ENCODE data around the gene HRH4.

HRH4 gene

DNA sequence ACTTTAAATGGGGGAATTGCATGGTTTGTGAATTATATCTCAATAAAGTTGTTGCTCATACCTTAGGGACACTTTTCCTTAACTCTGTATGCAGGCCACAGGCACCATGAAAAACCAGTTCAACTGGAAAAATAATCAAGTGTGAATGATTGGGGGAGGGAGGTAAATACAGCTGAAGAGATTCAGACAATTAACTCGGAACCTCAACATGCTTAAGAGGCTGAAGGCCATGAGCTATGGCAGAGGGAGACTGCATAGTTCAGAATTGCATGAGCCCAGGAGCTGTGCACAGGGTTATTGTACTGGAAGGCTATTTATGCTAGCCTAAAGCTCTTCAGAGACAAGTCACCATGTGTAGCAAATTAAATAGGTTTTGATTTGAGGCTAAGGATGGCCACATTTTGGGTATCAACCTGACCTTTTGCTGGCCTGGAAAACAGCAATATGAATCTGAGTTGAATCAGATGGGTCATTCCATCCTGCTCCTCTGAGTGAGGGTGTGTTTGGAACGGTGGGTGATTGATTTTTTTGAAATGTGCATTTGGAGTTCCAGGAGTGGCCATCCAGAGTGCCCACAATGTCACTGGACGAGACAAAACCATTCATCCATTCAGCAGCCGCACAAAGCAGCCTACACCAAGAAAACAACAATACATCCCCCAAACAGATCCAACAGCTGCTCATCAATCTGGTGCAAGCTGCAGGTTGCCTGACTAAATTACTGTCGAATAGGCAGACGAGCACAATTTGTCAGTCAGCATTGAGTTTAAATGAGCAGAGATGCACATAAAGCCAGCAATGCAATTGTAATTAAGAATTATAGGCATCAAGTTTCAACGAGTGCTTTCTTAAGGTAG lies 42.5 kb downstream of the HRH4 start:
- no peak for DNase-seq (ENCODE audit: low read depth in 1 of 2, low spot score in 1 of 2)

DNA sequence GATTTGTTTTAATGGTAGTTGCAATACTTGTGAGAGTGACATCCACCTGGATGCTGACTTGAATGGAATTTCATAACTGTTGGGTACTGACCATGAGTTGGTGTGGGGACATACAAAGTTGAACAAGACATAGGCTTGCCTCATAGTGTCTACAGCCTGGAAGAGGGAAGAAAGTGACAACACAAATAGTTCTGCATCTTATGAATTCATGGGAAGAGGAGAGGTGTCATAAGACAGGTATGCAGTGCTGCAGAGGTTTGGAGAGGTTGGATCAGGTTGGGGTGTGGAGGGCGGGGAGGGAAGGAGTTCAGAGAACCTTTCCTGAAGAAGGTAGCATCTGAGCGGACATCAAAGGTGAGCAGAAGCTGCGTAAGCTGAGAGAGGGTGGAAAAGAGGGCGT lies 44.0 kb downstream of the HRH4 start:
- DNase-seq (ENCODE audit: low read depth in 1 of 2, low spot score in 1 of 2) = no peak

DNA sequence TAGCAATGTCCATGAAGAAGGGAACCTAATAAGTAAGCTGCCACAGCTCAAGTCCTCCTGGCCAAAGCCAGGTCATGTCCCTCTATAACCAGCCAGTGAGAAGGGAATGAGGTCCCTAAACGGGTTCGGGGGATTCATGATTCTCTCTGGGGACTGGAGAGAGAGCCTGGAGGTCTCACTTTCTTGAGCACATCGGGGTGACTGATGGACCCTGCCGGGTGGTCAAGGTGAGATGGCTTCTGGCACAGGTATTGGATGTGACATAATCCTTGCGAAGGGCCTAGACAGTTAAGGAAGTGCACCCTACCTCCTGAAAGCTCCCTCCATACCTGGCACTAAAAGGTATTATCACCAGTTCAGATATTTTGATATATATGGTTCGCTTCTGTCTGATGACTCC lies 45.7 kb downstream of the HRH4 start:
- no peak for DNase-seq (ENCODE audit: low read depth in 1 of 2, low spot score in 1 of 2)

DNA sequence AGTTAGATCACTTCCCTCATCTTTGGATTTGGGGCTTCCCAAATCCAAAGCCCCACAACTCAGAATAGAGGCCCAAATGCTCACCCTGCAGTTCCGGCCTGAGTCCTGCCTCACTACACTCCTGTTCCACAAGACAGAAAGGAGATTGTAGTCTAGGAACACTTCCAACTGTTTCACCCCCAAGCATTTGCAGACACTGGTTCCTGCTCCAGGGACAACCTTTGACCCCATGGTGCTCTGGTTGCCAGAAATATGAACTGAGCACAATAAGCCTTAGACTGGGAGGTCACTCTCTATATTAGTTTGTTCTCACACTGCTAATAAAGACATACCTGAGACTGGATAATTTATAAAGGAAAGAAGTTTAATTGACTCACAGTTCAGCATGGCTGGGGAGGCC lies 49.0 kb downstream of the HRH4 start:
- DNase-seq (ENCODE audit: low read depth in 1 of 2, low spot score in 1 of 2) = no peak

DNA sequence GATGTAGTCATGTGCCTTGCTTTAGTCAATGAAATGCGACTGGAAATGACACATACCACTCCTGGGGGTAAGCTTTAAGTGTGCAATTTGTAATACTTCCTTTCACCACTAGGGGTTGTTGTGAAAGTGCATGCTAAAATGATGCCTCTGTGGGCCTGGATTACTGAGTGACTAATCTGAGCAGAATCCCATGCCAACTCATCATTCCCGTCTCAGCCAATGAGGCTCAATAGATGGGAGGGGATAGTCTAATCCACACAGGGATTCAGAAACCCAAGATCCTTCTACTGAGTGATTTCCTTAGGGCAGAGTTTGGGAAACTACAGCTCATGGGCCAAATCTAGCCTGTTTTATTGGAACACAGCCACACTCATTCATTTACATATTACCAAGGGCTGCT lies 54.0 kb downstream of the HRH4 start:
- DNase-seq (ENCODE audit: low read depth in 1 of 2, low spot score in 1 of 2) = no peak

DNA sequence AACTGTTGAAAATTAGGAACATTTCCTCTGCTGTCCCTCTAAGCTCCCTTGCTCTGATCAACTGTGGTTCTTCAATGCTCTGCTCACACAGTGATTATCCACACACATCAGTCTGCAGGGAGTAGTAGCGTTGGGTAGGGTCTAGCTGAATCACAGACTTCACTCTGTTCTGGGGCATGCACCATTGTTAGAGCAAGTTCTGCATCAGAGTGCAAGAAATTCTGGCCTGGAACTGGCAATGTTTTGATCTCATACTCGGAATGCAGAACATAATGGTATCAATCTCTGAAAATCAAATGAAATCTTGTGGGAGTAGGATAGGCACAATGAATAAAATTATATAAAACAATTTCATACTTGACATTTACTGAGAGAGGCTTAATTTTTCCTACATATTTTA lies 55.3 kb downstream of the HRH4 start:
- DNase-seq (ENCODE audit: low read depth in 1 of 2, low spot score in 1 of 2) = no peak

DNA sequence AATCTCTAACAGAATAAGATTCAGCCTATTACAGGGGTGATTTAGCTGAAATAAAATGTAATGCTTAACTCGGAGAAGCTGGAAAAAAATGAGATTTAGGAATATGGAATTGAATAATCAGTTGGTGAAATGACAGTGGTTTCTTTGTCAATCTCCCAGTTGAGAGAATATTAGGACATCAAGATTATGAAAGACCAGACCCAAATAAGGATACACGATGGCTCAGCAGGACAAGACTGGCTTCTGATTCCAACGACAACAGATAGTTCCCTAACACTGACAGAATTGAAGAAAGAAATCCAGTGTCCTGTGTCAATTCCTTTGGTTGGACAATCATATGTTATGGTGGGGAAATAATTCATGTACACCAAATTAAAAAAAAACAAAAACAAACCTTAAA lies 55.8 kb downstream of the HRH4 start:
- no peak for DNase-seq (ENCODE audit: low read depth in 1 of 2, low spot score in 1 of 2)

DNA sequence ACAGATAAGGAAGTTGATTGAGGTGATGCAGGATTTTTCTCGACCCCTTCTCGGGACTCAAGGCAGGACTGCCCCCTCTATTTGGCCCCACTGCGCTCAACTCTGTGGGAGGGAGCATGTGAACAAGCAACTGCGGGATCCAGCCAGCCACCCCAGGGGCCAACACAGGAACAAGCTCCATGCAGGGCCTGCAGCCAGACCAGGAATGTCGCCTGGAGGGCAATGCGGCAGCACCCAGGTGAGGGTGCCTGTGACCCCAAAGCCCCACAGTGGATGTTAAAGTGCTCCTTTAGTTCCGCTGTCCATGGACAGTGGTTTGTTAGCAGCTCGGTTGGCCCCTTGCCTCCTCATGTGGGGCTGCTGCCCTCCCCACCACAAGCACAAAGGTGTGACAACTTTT lies 57.1 kb downstream of the HRH4 start:
- DNase-seq (ENCODE audit: low read depth in 1 of 2, low spot score in 1 of 2) = no peak

DNA sequence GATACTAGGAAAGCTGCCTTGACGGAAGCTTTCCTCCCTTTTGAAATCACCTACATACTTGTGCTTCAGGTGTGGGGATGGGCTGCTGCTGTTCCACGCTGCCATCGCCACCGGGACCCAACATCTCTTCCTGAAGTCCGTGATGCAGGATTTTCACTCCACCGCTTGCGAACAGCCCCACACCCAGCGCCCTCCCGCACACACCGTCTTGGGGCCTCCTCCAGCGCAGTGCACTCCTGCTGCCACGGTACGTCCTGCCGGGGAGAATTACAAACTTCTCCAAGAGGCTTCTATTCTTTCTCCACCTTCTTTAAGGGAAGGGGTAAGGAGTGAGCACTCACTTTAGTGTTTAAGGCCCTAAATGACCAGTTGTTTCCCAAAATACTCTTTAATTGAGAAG lies 58.2 kb downstream of the HRH4 start:
- no peak for DNase-seq (ENCODE audit: low read depth in 1 of 2, low spot score in 1 of 2)

Measured in stimulated activated CD4-positive, alpha-beta T cell treated with anti-CD3 and anti-CD28 coated beads, Interleukin-15, amount 100 ng/mL, for 1 hour (primary cell).